ENCODE results near the gene PRTG. TPM values are rescaled to one million over a fixed set of nuclear protein-coding genes. Genes with fewer than 3 reads are reported as not detected.
A peak's percentile ranks its signal among the peaks of the same experiment; 100 is the strongest.

PRTG gene
- total RNA-seq, 1 donor from 2014 or later = 19.4 TPM

- Mint-ChIP-seq H3K27me3 (ENCODE audit: unreplicated experiment) (peaks cover 4% of the 10 kb centered on the region), H3K9me3 (ENCODE audit: unreplicated experiment) (peaks cover 6% of the 10 kb centered on the region), H3K36me3 (ENCODE audit: unreplicated experiment) (peaks cover 5% of the 10 kb centered on the region), H3K27ac (ENCODE audit: unreplicated experiment) (no peak overlapping the region), H3K4me3 (ENCODE audit: unreplicated experiment) (no peak overlapping the region), H3K4me1 (ENCODE audit: low read depth, unreplicated experiment) (peaks cover 4% of the 10 kb centered on the region)
- no peak for DNase-seq
- TF ChIP-seq CTCF (IDR thresholded peaks at IDR 0.05; ENCODE audit: partially characterized antibody, unreplicated experiment) = no peak
These were observed 152.2 kb downstream of the PRTG start for GRCh38 chr15:55590788-55591187.

GRCh38 chr15:55589287-55589686, 153.7 kb downstream of the PRTG start:
- Mint-ChIP-seq H3K4me3 (ENCODE audit: unreplicated experiment) (peak overlapping the region; percentile 88), H3K9me3 (ENCODE audit: unreplicated experiment) (peaks cover 6% of the 10 kb centered on the region), H3K27ac (ENCODE audit: unreplicated experiment) (peak overlapping the region; percentile 80), H3K4me1 (ENCODE audit: low read depth, unreplicated experiment) (peaks cover 4% of the 10 kb centered on the region), H3K36me3 (ENCODE audit: unreplicated experiment) (peaks cover 5% of the 10 kb centered on the region), H3K27me3 (ENCODE audit: unreplicated experiment) (peaks cover 4% of the 10 kb centered on the region)
- DNase-seq = no peak
- no peak for TF ChIP-seq CTCF (IDR thresholded peaks at IDR 0.05; ENCODE audit: partially characterized antibody, unreplicated experiment)

GRCh38 chr15:55588815-55589115, 154.2 kb downstream of the PRTG start:
- no peak for DNase-seq
- TF ChIP-seq CTCF (IDR thresholded peaks at IDR 0.05; ENCODE audit: partially characterized antibody, unreplicated experiment) = no peak
- Mint-ChIP-seq H3K4me3 (ENCODE audit: unreplicated experiment) (peak overlapping the region; percentile 88), H3K27me3 (ENCODE audit: unreplicated experiment) (peaks cover 4% of the 10 kb centered on the region), H3K27ac (ENCODE audit: unreplicated experiment) (peak overlapping the region; percentile 80), H3K9me3 (ENCODE audit: unreplicated experiment) (peaks cover 6% of the 10 kb centered on the region), H3K36me3 (ENCODE audit: unreplicated experiment) (peaks cover 5% of the 10 kb centered on the region), H3K4me1 (ENCODE audit: low read depth, unreplicated experiment) (peaks cover 4% of the 10 kb centered on the region)

GRCh38 chr15:55588070-55588814, 154.7 kb downstream of the PRTG start, which contains the start of gene PYGO1:
PYGO1 (minus strand) TSS chr15:55588345; CDS start chr15:55587883, 462 bp downstream.
- peak within 1 kb of the TSS; percentile 80 for H3K27ac Mint-ChIP-seq (ENCODE audit: unreplicated experiment)

More at GRCh38 chr15:55588070-55588814, 154.7 kb downstream of the PRTG start, which contains the start of gene PYGO1:
- peak; percentile 84 for DNase-seq
- Mint-ChIP-seq H3K9me3 (ENCODE audit: unreplicated experiment) (peaks cover 6% of the 10 kb centered on the region), H3K4me3 (ENCODE audit: unreplicated experiment) (peak within 1 kb of the TSS; percentile 89), H3K4me1 (ENCODE audit: low read depth, unreplicated experiment) (peaks cover 4% of the 10 kb centered on the region), H3K27me3 (ENCODE audit: unreplicated experiment) (peaks cover 4% of the 10 kb centered on the region), H3K36me3 (ENCODE audit: unreplicated experiment) (peaks cover 5% of the 10 kb centered on the region)
- TF ChIP-seq CTCF (IDR thresholded peaks at IDR 0.05; ENCODE audit: partially characterized antibody, unreplicated experiment) = no peak

All from glutamatergic neuron (in vitro differentiated cells).